Measurements from ENCODE around the gene CYFIP1. TPM values are rescaled to one million over a fixed set of nuclear protein-coding genes. Genes with fewer than 3 reads are reported as not detected.

The CYFIP1 gene
- total RNA-seq, 1 donor: 108 TPM

GRCh38 chr15:22880981-22881738 is 99.0 kb downstream of the CYFIP1 start:
- DNase-seq (ENCODE audit: low read depth): no peak
- H3K4me3 ChIP-seq (ENCODE audit: low read depth, low read length): no peak overlapping the region
- TF ChIP-seq, protein P1, sequence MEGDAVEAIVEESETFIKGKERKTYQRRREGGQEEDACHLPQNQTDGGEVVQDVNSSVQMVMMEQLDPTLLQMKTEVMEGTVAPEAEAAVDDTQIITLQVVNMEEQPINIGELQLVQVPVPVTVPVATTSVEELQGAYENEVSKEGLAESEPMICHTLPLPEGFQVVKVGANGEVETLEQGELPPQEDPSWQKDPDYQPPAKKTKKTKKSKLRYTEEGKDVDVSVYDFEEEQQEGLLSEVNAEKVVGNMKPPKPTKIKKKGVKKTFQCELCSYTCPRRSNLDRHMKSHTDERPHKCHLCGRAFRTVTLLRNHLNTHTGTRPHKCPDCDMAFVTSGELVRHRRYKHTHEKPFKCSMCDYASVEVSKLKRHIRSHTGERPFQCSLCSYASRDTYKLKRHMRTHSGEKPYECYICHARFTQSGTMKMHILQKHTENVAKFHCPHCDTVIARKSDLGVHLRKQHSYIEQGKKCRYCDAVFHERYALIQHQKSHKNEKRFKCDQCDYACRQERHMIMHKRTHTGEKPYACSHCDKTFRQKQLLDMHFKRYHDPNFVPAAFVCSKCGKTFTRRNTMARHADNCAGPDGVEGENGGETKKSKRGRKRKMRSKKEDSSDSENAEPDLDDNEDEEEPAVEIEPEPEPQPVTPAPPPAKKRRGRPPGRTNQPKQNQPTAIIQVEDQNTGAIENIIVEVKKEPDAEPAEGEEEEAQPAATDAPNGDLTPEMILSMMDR (IDR thresholded peaks at IDR 0.05; ENCODE audit: insufficient read depth, low read depth, low read length): no peak

- no peak for DNase-seq (ENCODE audit: low read depth)
- TF ChIP-seq, protein P1 (IDR thresholded peaks at IDR 0.05; ENCODE audit: insufficient read depth, low read depth, low read length): no peak
Measured at GRCh38 chr15:22880068-22880980, 99.8 kb downstream of the CYFIP1 start.

GRCh38 chr15:22878103-22878502 is 102.1 kb downstream of the CYFIP1 start:
- H3K4me3 ChIP-seq (ENCODE audit: low read depth, low read length): no peak overlapping the region
- TF ChIP-seq, protein P1 (IDR thresholded peaks at IDR 0.05; ENCODE audit: insufficient read depth, low read depth, low read length): no peak
- no peak for DNase-seq (ENCODE audit: low read depth)

More at GRCh38 chr15:22880068-22880980, 99.8 kb downstream of the CYFIP1 start:
- H3K4me3 ChIP-seq (ENCODE audit: low read depth, low read length): no peak overlapping the region

DNA sequence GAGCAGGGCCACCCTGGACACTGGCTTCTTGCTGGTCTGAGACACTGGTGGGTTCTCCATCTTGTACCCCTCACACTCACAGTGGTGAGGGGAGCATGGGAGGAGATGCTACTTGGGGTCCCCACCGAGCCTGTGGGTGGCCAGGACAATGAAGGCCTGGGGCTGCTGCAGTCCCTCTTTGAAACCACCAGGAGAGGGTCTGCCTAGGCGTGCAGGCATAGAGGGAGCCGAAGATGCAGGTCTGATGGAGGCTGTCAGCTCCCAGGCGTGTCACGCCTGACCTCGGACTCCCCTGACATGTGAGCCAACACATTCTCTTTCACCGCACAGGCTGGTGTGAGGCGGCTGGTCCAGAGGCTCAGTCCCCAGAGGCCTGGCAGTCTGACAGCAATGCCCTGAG is 102.6 kb downstream of the CYFIP1 start:
- no peak overlapping the region for H3K4me3 ChIP-seq (ENCODE audit: low read depth, low read length)
- DNase-seq (ENCODE audit: low read depth): no peak
- TF ChIP-seq, protein P1 (IDR thresholded peaks at IDR 0.05; ENCODE audit: insufficient read depth, low read depth, low read length): no peak

DNA sequence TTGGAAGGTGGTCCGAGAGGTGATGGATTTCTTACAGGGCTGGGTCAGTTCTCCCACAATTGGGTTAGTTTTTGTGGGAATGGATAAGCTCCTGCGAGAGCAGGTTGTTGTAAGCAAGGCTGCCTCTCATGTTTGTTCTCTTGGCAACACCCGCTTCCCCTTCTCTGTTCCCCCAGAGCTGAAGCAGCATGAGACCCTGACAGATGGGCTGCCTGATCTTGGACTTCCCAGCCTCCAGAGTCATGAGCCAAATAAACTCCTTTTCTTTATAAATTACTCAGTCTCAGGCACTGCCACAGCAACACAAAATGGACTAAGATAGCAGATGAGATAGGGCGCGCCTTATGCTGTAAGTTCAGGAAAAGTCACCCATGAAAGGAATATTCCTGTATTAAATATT is 103.1 kb downstream of the CYFIP1 start:
- no peak overlapping the region for H3K4me3 ChIP-seq (ENCODE audit: low read depth, low read length)
- TF ChIP-seq, protein P1 (IDR thresholded peaks at IDR 0.05; ENCODE audit: insufficient read depth, low read depth, low read length): no peak
- no peak for DNase-seq (ENCODE audit: low read depth)

GRCh38 chr15:22874966-22875365 is 105.2 kb downstream of the CYFIP1 start:
- TF ChIP-seq, protein P1 (IDR thresholded peaks at IDR 0.05; ENCODE audit: insufficient read depth, low read depth, low read length): no peak
- no peak overlapping the region for H3K4me3 ChIP-seq (ENCODE audit: low read depth, low read length)
- DNase-seq (ENCODE audit: low read depth): no peak
